ENCODE data around the gene ZSWIM1. TPM values are rescaled to one million over a fixed set of nuclear protein-coding genes. Genes with fewer than 3 reads are reported as not detected.

ZSWIM1 gene
- total and polyA plus RNA-seq, 2 experiments from 2014 or later: 6.6 to 7.7 TPM

DNA sequence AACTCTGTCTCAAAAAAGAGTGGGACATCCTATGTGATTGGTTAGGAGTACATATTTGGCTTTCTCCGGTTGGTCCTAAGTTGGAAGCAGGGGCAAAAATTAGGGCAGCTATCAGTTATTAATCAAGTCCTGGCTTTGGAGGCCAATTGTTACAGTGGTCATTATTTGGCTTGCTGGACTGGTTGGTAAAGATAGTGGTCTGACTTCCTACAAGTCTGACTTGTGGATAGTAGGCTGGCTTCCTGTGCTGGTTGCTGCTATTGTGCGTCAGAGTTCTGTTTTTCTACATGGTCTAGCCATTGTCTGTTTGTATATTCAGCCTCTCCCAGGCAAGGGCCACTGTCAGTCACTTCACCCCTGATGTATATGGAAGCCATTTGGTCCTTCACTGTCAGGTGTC is 30.8 kb upstream of the ZSWIM1 start:
- Histone ChIP-seq H3K4me1 (ENCODE audit: insufficient read depth) (no peaks in the 10 kb centered on the region), H3K9me2 (ENCODE audit: insufficient read depth) (no peaks in the 10 kb centered on the region), H4K20me1 (ENCODE audit: insufficient read depth) (no peaks in the 10 kb centered on the region), H3K4me2 (ENCODE audit: unreplicated experiment) (no peak overlapping the region), H3K9me3 (ENCODE audit: low read depth) (no peaks in the 10 kb centered on the region), H3K36me3 (ENCODE audit: low read depth) (peaks cover 12% of the 10 kb centered on the region), H2AFZ (no peak overlapping the region), H3K27me3 (replicated peaks; ENCODE audit: insufficient read depth) (no peaks in the 10 kb centered on the region), H3K79me2 (ENCODE audit: insufficient read depth) (peaks cover 20% of the 10 kb centered on the region), H3K4me3 (no peak overlapping the region), H3K9ac (no peak overlapping the region), H3F3A (ENCODE audit: insufficient read depth) (0 out of 2 replicates have a peak, but pooled peaks cover 10% of the 10 kb centered on the region), H3K27ac (no peak overlapping the region)
- no peak for TF ChIP-seq EZH2 (IDR thresholded peaks at IDR 0.05; ENCODE audit: insufficient read depth, poor library complexity, severe bottlenecking)
- TF ChIP-seq EZH2phosphoT487 (IDR thresholded peaks at IDR 0.05; ENCODE audit: insufficient read depth, low read depth): no peak
- in situ Hi-C loops (cut with MboI): no loop called here
- WGBS, 2 experiments (ENCODE audit: low coverage in 1 of 2, low lambda C conversion rate in 2 of 2, missing lambda C conversion rate in 2 of 2): 97% methylated on average over 2 of the region's 2 CpGs
- no peak for DNase-seq

DNA sequence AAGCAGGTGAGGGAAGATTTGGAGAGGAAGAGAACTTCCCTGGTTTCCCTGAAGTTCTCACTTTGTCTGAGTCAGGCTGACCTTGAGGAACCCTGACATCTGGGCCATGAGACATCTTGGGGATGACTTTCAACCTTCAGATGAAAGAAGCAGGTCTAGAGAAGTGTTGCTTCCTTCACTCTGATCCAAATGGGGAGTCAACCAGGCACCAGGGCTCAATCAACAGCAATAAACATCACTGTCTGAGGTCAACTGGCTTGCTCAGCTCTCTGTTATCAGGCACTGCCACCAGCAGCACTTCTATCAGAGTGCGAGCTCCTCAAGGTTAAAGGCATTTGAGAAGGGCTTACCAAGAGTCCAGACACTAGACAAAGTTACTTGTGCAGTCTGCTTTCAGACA is 30.1 kb upstream of the ZSWIM1 start:
- WGBS, 2 experiments (ENCODE audit: low coverage in 1 of 2, low lambda C conversion rate in 2 of 2, missing lambda C conversion rate in 2 of 2): 95 to 100% methylated on average over 1 of the region's 1 CpG
- Histone ChIP-seq H3K9ac (no peak overlapping the region), H3K27ac (no peak overlapping the region), H3K4me1 (ENCODE audit: insufficient read depth) (peaks cover 2% of the 10 kb centered on the region; the same call in 1 of the 2 replicates), H4K20me1 (ENCODE audit: insufficient read depth) (no peaks in the 10 kb centered on the region), H3K9me2 (ENCODE audit: insufficient read depth) (no peaks in the 10 kb centered on the region), H3K79me2 (ENCODE audit: insufficient read depth) (peaks cover 27% of the 10 kb centered on the region), H2AFZ (no peak overlapping the region), H3K36me3 (ENCODE audit: low read depth) (peaks cover 12% of the 10 kb centered on the region), H3K9me3 (ENCODE audit: low read depth) (no peaks in the 10 kb centered on the region), H3K27me3 (replicated peaks; ENCODE audit: insufficient read depth) (no peaks in the 10 kb centered on the region), H3K4me3 (no peak overlapping the region), H3F3A (ENCODE audit: insufficient read depth) (0 out of 2 replicates have a peak, but pooled peaks cover 10% of the 10 kb centered on the region), H3K4me2 (ENCODE audit: unreplicated experiment) (no peak overlapping the region)
- no peak for DNase-seq
- in situ Hi-C loops (cut with MboI): no loop called here
- no peak for TF ChIP-seq EZH2phosphoT487 (IDR thresholded peaks at IDR 0.05; ENCODE audit: insufficient read depth, low read depth)
- TF ChIP-seq EZH2 (IDR thresholded peaks at IDR 0.05; ENCODE audit: insufficient read depth, poor library complexity, severe bottlenecking): no peak

DNA sequence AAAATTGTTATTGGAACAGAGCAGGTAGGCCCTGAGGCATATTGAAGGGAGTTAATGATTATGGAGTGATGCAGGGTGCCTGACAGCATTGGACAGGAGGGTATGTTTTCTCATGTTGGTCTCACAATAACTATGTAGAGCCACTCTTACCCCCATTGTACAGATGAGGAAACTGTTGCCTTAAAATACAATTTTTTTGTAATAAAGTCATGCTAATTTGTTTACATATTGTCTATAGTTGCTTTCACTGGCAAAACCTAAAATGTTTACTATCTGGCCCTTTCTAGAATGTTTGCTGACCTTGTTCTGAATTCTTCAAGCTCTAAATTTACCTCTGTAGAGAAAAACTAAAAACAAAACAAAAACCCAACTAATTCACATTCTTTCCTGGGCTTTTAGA is 29.5 kb upstream of the ZSWIM1 start:
- Histone ChIP-seq H3K27me3 (replicated peaks; ENCODE audit: insufficient read depth) (no peaks in the 10 kb centered on the region), H3K4me3 (no peak overlapping the region), H3K36me3 (ENCODE audit: low read depth) (peaks cover 10% of the 10 kb centered on the region), H3K9ac (no peak overlapping the region), H3K79me2 (ENCODE audit: insufficient read depth) (peaks cover 32% of the 10 kb centered on the region), H3F3A (ENCODE audit: insufficient read depth) (0 out of 2 replicates have a peak, but pooled peaks cover 10% of the 10 kb centered on the region), H3K9me2 (ENCODE audit: insufficient read depth) (no peaks in the 10 kb centered on the region), H3K27ac (no peak overlapping the region), H2AFZ (no peak overlapping the region), H3K9me3 (ENCODE audit: low read depth) (no peaks in the 10 kb centered on the region), H3K4me2 (ENCODE audit: unreplicated experiment) (no peak overlapping the region), H4K20me1 (ENCODE audit: insufficient read depth) (no peaks in the 10 kb centered on the region), H3K4me1 (ENCODE audit: insufficient read depth) (peaks cover 7% of the 10 kb centered on the region; the same call in 1 of the 2 replicates)
- in situ Hi-C loops (cut with MboI): no loop called here
- no peak for DNase-seq
- TF ChIP-seq EZH2 (IDR thresholded peaks at IDR 0.05; ENCODE audit: insufficient read depth, poor library complexity, severe bottlenecking): no peak
- TF ChIP-seq EZH2phosphoT487 (IDR thresholded peaks at IDR 0.05; ENCODE audit: insufficient read depth, low read depth): no peak

DNA sequence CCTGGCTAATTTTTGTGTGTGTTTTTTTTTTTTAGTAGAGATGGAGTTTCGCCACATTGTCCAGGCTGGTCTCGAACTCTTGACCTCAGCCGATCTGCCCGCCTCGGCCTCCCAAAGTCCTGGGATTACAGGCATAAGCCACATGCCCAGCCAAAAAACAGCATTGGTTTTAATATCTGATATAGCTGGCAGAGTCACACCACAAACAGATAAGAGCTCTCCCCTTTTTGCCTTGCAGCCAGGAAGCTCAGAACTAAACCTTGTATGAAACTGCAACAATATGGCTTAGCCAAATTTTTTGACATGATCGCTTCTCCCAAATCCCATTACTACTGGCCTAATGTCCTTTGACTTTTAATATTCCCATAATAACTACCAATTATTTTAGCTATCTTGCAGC is 28.7 kb upstream of the ZSWIM1 start:
- 97% methylated on average over 6 of the region's 6 CpGs for WGBS, 2 experiments (ENCODE audit: low coverage in 1 of 2, low lambda C conversion rate in 2 of 2, missing lambda C conversion rate in 2 of 2)
- no peak overlapping the region for H3K27ac ChIP-seq
- 0 out of 2 replicates have a peak, but pooled peaks cover 10% of the 10 kb centered on the region for H3F3A ChIP-seq (ENCODE audit: insufficient read depth)
- in situ Hi-C loops (cut with MboI): no loop called here
- H3K27me3 ChIP-seq (replicated peaks; ENCODE audit: insufficient read depth): no peaks in the 10 kb centered on the region
- H3K36me3 ChIP-seq (ENCODE audit: low read depth): peaks cover 4% of the 10 kb centered on the region
- no peak for TF ChIP-seq EZH2 (IDR thresholded peaks at IDR 0.05; ENCODE audit: insufficient read depth, poor library complexity, severe bottlenecking)
- no peak overlapping the region for H3K9ac ChIP-seq
- no peak overlapping the region for H3K4me2 ChIP-seq (ENCODE audit: unreplicated experiment)
- H3K9me2 ChIP-seq (ENCODE audit: insufficient read depth): no peaks in the 10 kb centered on the region
- no peak overlapping the region for H2AFZ ChIP-seq
- H3K4me3 ChIP-seq: no peak overlapping the region
- no peaks in the 10 kb centered on the region for H4K20me1 ChIP-seq (ENCODE audit: insufficient read depth)
- peaks cover 7% of the 10 kb centered on the region; the same call in 1 of the 2 replicates for H3K4me1 ChIP-seq (ENCODE audit: insufficient read depth)
- H3K9me3 ChIP-seq (ENCODE audit: low read depth): no peaks in the 10 kb centered on the region
- peaks cover 38% of the 10 kb centered on the region for H3K79me2 ChIP-seq (ENCODE audit: insufficient read depth)
- no peak for DNase-seq

DNA sequence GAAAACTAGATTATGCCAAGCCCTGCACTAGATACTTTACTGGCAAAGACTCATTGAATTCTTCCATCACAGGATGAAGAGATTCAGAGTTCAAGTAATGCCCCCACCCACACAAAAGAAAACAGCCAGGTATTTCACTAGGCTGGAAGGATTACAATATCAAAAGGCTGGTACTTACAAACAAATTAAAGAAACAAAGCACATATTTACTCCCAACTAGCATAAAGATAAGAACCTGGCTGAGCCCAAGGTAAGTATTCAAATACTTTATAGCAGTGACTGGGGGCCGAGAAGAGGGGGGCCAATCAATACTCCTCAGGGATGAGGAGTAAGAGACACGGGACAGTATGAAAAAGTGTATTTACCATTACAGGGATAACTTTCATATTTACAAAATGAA is 27.5 kb upstream of the ZSWIM1 start:
- in situ Hi-C loops (cut with MboI): no loop called here

More for the DNA sequence above, 27.5 kb upstream of the ZSWIM1 start:
- no peaks in the 10 kb centered on the region; the same call in none of the 2 replicates for H3K36me3 ChIP-seq (ENCODE audit: low read depth)
- peaks cover 12% of the 10 kb centered on the region; the same call in 1 of the 2 replicates for H3K4me1 ChIP-seq (ENCODE audit: insufficient read depth)
- H3F3A ChIP-seq (ENCODE audit: insufficient read depth): 0 out of 2 replicates have a peak, but pooled peaks cover 10% of the 10 kb centered on the region
- H3K9ac ChIP-seq: no peak overlapping the region
- WGBS, 2 experiments (ENCODE audit: low coverage in 1 of 2, low lambda C conversion rate in 2 of 2, missing lambda C conversion rate in 2 of 2): 55 to 63% methylated on average over 2 of the region's 2 CpGs
- H3K79me2 ChIP-seq (ENCODE audit: insufficient read depth): peaks cover 43% of the 10 kb centered on the region
- H3K9me3 ChIP-seq (ENCODE audit: low read depth): no peaks in the 10 kb centered on the region
- H3K27me3 ChIP-seq (replicated peaks; ENCODE audit: insufficient read depth): no peaks in the 10 kb centered on the region
- no peak for DNase-seq
- H3K4me3 ChIP-seq: no peak overlapping the region
- H3K9me2 ChIP-seq (ENCODE audit: insufficient read depth): no peaks in the 10 kb centered on the region
- no peak for TF ChIP-seq EZH2 (IDR thresholded peaks at IDR 0.05; ENCODE audit: insufficient read depth, poor library complexity, severe bottlenecking)
- TF ChIP-seq EZH2phosphoT487 (IDR thresholded peaks at IDR 0.05; ENCODE audit: insufficient read depth, low read depth): no peak
- no peak overlapping the region for H3K4me2 ChIP-seq (ENCODE audit: unreplicated experiment)
- H3K27ac ChIP-seq: no peak overlapping the region
- no peak overlapping the region for H2AFZ ChIP-seq
- no peaks in the 10 kb centered on the region for H4K20me1 ChIP-seq (ENCODE audit: insufficient read depth)

Data from GM23248 (cell line).